ENCODE results near the gene LCN12.

LCN12 gene

GRCh38 chr9:136927343-136928271 lies 24.5 kb upstream of the LCN12 start:
- no peak for DNase-seq

- DNase-seq: no peak
Measured at GRCh38 chr9:136928591-136928990, 23.5 kb upstream of the LCN12 start.

GRCh38 chr9:136930014-136930413 lies 22.1 kb upstream of the LCN12 start:
- no peak for DNase-seq

- DNase-seq: no peak
Measured at GRCh38 chr9:136931611-136932130, 20.4 kb upstream of the LCN12 start.

- no peak for DNase-seq
Measured at GRCh38 chr9:136934277-136934676, 17.8 kb upstream of the LCN12 start.

- no peak for DNase-seq
Measured at GRCh38 chr9:136935651-136936050, 16.4 kb upstream of the LCN12 start.

GRCh38 chr9:136936645-136937170 lies 15.4 kb upstream of the LCN12 start:
- DNase-seq: no peak

- no peak for DNase-seq
Measured at GRCh38 chr9:136937186-136938001, 14.7 kb upstream of the LCN12 start.

- DNase-seq: no peak
Measured at GRCh38 chr9:136939431-136939995, 12.6 kb upstream of the LCN12 start.

- no peak for DNase-seq
Measured at GRCh38 chr9:136939996-136940525, 12.0 kb upstream of the LCN12 start.

- DNase-seq: no peak
Measured at GRCh38 chr9:136940526-136941230, 11.4 kb upstream of the LCN12 start.

GRCh38 chr9:136941231-136942111 lies 10.6 kb upstream of the LCN12 start:
- DNase-seq: no peak

GRCh38 chr9:136942112-136942880 lies 9.8 kb upstream of the LCN12 start:
- DNase-seq: no peak

GRCh38 chr9:136942881-136943230 lies 9.2 kb upstream of the LCN12 start:
- no peak for DNase-seq

- no peak for DNase-seq
Measured at GRCh38 chr9:136943291-136944211, 8.5 kb upstream of the LCN12 start.

GRCh38 chr9:136944212-136944518 lies 7.9 kb upstream of the LCN12 start:
- DNase-seq: no peak

- DNase-seq: peak; percentile 70
Measured at GRCh38 chr9:136944519-136945332, 7.3 kb upstream of the LCN12 start, which contains the start of the genes C8G and FBXW5. C8G (plus strand) TSS chr9:136945243; CDS start chr9:136945321, 78 bp downstream. FBXW5 (minus strand) TSS chr9:136944738; CDS start chr9:136944083, 655 bp downstream.

Measured in GF-D8 (cell line).